T47D (cell line): ENCODE measurements around the gene INSYN1.

Experiments used
- DNase-seq, 2 experiments: peaks; one replicate each; pipeline versions ENCODE4 v3.0.0 to v3.0.0-alpha.2; 2011 to 2012; ENCODE audit warnings: low read depth in 1 of 2, low spot score in 1 of 2
- JUND ChIP-seq: IDR thresholded peaks from 2 replicates; pipeline ENCODE4 v1.6.1; 2012; ENCODE audit warnings: low read depth
- in situ Hi-C: cut with HindIII; loops from 2 replicates; pipeline ENCODE4 v1.10.0; 2016; ENCODE audit warnings: low sequenced_read_pairs, low pct_unique_long_range_greater_than_20kb

INSYN1 gene

DNA sequence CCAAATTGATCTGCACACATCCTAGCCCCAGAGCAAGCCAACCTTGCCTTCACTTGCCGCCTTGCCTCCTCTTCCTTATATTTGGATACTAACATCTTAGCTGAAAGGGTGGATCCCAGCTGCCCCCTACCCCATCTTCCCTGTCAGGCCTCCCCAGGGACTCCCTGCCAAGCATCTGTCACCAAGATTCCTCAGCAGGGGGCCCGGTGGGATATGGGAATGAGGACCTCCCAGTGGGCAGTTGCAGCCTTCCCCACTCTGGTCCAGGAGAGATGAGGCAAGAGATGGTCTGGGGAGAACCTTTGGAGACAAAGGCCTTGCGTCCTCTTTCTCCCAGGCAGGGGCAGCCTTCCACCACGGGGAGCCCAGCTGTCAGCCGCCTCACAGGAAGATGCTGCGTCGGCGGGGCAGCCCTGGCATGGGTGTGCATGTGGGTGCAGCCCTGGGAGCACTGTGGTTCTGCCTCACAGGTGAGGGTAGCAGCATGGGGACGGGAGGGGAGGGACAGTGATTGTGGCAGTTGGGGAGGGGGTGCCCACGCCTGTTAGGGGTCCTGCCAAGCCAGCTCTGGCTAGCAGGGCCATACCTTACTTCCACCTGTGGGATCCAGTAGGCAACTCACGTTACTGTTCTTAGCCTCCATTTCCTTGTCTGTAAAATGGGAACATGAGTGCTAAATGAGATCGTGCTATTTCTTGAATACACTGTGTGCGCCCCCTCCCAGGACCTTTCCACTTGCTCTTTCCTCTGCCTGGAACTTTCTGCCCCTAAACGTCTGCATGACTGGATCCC, 53.7 kb downstream of the INSYN1 start:
- no peak for TF ChIP-seq JUND
- no peak for DNase-seq
- in situ Hi-C loops: no loop called here

DNA sequence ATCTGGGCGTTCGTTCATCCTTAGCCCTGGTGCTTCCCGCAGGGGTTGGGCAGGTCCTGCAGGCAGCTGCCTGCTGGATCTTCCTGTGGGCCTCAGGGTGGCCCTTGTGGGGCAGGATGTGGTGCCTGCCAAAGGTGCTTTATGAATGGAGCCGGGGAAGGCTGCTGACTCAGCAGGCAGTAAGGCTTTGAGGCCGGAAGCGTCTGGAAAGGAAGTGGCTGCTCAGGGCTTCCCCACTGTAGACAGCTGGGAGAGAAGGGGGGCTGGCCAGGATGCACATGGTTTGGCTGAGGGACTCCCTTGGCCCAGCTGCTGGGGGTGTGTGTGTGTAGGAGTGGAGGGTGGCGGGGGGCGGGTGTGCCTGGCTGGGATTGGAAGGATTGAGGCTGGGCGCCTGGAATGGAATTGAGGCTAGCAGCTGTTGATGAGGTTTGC, 56.1 kb downstream of the INSYN1 start:
- in situ Hi-C loops: no loop called here
- TF ChIP-seq JUND: no peak

DNA sequence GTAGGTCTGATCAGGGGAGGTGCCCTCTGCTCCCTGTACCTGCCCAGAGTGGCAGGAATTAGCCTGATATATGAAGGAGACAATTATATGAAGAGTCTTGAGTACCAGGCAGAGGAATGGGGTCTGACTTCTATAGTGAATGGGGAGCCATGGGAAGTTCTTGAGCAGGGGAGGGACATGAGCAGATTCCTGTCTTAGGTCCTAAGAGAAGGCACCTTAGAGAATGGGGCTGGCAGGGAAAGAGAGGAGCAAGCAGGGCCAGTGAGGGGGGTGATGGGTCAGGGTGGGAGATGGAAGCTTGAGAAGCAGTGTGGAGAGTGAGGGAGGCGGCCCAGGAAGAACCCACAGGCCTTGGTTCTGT, 56.5 kb downstream of the INSYN1 start:
- in situ Hi-C loops: no loop called here
- no peak for DNase-seq
- TF ChIP-seq JUND: no peak

More for the DNA sequence above, 56.1 kb downstream of the INSYN1 start:
- DNase-seq: no peak

- no peak for DNase-seq
- in situ Hi-C loops: no loop called here
- TF ChIP-seq JUND: no peak
Observed at GRCh38 chr15:73695773-73696640, 57.1 kb downstream of the INSYN1 start.

DNA sequence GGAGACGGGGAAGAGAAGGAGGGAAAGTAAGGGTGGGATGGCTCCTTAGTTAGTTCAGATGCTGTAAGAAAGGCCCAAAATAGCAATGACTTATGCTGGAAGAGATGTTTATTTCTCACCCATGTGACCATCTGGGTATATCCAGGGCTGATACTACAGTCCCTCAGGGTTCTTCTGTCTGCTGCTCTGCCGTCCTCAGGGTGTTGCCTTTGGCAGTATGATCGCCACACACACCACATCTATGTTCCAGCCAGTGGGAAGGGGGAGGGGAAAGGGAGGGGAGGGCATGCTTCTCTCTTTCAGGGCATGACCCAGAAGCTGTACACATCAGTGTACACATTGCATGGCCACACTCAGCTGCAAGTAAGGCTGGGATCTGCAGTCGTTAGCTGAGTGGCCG, 58.7 kb downstream of the INSYN1 start:
- in situ Hi-C loops: no loop called here
- TF ChIP-seq JUND: no peak
- no peak for DNase-seq

GRCh38 chr15:73691396-73691795, 61.8 kb downstream of the INSYN1 start:
- DNase-seq: no peak
- in situ Hi-C loops: no loop called here
- TF ChIP-seq JUND: no peak

DNA sequence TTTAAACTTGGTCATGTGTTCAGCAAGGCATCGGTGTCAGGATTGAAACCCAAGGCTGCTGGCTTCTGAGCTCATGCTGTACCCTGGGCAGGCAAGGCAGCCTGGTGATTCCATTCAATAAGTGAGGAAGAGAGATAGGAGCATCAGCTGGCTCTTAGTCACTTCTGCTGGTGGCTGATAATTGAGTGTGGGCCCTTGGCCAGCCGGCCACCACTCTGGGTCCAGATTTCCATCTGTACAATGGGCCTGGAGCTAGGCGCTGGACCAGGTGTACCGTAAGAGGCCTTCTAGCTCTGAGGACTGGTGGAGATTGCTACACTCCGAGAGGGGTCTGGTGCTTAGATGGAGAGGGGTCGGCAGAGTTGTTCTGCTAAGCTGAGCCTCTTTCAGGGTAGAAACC, 64.7 kb downstream of the INSYN1 start:
- in situ Hi-C loops: no loop called here
- no peak for DNase-seq
- no peak for TF ChIP-seq JUND

DNA sequence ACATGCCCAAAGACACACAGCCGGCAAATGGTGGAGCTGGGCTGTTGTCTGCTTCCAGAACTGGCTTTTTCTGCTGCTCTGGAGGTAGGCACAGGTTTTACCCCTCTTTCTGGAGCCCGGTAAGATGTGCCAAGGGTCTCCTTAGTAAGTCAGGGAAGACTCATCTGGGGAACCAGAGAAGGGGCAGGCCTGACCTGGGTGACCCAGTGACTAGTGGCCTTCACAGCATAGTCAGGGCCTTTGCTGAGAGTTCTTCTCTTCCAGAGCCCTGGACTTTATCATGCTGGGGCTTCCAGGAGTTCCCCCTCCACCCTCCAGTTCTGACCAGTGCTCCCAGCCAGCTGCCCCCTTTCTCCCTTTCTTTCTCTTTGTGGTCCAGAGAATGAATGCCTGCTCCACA, 65.8 kb downstream of the INSYN1 start:
- TF ChIP-seq JUND: no peak
- no peak for DNase-seq
- in situ Hi-C loops: no loop called here

- in situ Hi-C loops: no loop called here
- DNase-seq: no peak
- TF ChIP-seq JUND: no peak
Observed at GRCh38 chr15:73686781-73687256, 66.3 kb downstream of the INSYN1 start.

DNA sequence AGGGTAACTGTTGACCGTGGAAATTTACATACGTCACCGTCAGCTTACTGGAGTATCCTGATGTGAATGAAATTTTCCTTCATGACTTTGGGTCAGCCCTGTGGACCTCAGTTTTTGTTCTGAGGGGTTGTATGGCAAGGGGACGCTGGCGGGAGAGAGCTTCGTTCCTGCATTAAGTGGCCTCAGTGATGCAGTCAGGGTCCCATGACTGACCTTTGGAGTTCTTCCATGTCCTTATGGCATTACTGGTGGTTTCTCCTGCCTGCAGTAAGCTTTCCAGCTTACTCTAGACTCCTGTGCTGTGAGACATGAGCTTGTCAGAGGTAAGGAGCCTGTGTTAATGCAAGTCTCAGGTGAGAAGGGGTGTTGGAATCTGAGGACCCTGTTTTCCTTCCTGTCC, 67.2 kb downstream of the INSYN1 start:
- in situ Hi-C loops: no loop called here
- TF ChIP-seq JUND: no peak

More for the DNA sequence above, 67.2 kb downstream of the INSYN1 start:
- no peak for DNase-seq
